ENCODE data around the gene RAP1B. TPM values are rescaled to one million over a fixed set of nuclear protein-coding genes. Genes with fewer than 3 reads are reported as not detected.

Gene RAP1B
- total and polyA plus RNA-seq, 2 of the 13 experiments (the other 11 are each of a cell fraction or from before 2014, with no cell fraction given): 71.1 to 92.7 TPM

DNA sequence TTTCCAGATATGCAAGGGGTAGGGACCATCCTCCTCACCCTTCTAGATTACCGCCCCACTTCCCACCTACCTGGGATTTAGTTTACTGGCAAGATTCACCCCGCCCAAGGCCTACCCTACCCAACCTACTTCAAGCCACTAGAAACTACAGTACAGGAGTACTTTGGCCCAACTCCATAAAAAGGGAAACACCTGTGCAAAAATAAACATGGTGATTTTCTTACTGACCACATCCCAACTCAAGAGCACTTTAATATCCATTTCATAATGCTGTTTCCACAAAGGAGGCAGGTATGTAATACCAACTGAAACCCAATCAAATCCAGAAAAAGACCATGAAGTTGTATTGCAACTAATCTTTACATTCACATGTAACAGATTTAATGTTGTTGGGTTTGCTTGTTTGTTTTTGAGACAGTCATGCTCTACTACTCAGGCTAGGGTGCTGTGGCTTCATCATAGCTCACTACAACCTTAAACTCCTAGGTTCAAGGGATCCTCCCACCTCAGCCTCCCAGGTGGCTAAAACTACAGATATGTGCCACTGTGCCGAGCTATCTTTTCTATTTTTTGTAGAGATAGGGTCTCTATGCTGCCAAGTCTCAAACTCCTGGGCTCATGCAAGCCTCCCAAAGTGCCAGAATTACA lies 41.7 kb upstream of the RAP1B start:
- BruUV-seq (replicated peaks): no TSS peak
- TF ChIP-seq RXRB (CRISPR knock-in tag; IDR thresholded peaks at IDR 0.05; ENCODE audit: borderline replicate concordance) (no peak), ZNF749 (CRISPR knock-in tag; IDR thresholded peaks at IDR 0.05; ENCODE audit: borderline replicate concordance) (no peak), MED1 (CRISPR knock-in tag; IDR thresholded peaks at IDR 0.05) (no peak), ZNF83 (CRISPR knock-in tag; IDR thresholded peaks at IDR 0.05; ENCODE audit: borderline replicate concordance) (no peak), NFKBIZ (CRISPR knock-in tag; IDR thresholded peaks at IDR 0.05) (no peak)
- TF ChIP-seq, protein P1, sequence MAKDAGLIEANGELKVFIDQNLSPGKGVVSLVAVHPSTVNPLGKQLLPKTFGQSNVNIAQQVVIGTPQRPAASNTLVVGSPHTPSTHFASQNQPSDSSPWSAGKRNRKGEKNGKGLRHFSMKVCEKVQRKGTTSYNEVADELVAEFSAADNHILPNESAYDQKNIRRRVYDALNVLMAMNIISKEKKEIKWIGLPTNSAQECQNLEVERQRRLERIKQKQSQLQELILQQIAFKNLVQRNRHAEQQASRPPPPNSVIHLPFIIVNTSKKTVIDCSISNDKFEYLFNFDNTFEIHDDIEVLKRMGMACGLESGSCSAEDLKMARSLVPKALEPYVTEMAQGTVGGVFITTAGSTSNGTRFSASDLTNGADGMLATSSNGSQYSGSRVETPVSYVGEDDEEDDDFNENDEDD (CRISPR knock-in tag; IDR thresholded peaks at IDR 0.05; ENCODE audit: borderline replicate concordance): no peak
- Histone ChIP-seq H3K9me3 (ENCODE audit: low read length) (no peaks in the 10 kb centered on the region), H3K36me3 (replicated peaks in 1 of 2; ENCODE audit: control insufficient read depth in 1 of 2, insufficient read depth in 2 of 2, low read length in 2 of 2) (no peaks in the 10 kb centered on the region), H3K27ac (ENCODE audit: extremely low read length, insufficient read depth, low read length) (no peak overlapping the region), H3K4me3 (replicated peaks in 1 of 3; ENCODE audit: insufficient read depth in 1 of 3, low read depth in 2 of 3, low read length in 3 of 3) (no peak overlapping the region), H2AFZ (ENCODE audit: low read length) (no peak overlapping the region), H3K79me2 (ENCODE audit: insufficient read depth, low read length) (no peaks in the 10 kb centered on the region), H3K4me1 (ENCODE audit: insufficient read depth, low read length) (no peaks in the 10 kb centered on the region), H3K9ac (ENCODE audit: insufficient read depth, low read depth, low read length) (no peak overlapping the region), H4K20me1 (ENCODE audit: insufficient read depth, low read length) (no peaks in the 10 kb centered on the region), H3K4me2 (ENCODE audit: low read depth, low read length) (no peak overlapping the region), H3K27me3 (ENCODE audit: control insufficient read depth in 1 of 2, insufficient read depth in 2 of 2, low read length in 2 of 2) (no peaks in the 10 kb centered on the region)
- DNase-seq (ENCODE audit: low spot score) (no peak), FAIRE-seq (no peak), ATAC-seq (no peak)
- 82% methylated on average over 3 of the region's 3 CpGs for WGBS (ENCODE audit: low lambda C conversion rate)
- ChIA-PET CTCF (ENCODE audit: low intra/inter-chr PET ratio, low total read pairs) (no interaction called here), POLR2A (no interaction called here)
- intact Hi-C loops (cut with micrococcal nuclease; ENCODE audit: unreplicated experiment): no loop called here
- in situ Hi-C loops (cut with HindIII; ENCODE audit: extremely low pct_ligation_motif_present, low pct_unique_long_range_greater_than_20kb): no loop called here

DNA sequence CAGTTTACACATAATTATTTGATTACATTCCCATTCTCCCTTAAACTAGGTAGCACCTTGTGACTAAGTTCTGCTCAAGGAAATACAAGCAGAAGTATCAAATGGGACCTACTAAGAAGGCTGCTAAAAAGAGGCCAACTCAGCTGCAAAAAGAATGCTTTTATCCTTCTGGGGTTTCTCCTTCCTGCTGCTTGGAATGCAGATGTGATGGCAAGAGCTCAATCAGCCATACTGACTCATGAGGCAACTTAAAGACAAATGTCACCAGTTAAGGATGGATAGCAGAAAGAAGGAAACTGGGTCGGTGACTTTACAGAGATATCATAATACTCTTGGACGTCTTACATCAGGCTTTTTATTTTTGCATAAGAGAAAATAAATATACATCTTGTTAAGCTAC lies 38.0 kb upstream of the RAP1B start:
- Histone ChIP-seq H3K4me3 (replicated peaks in 1 of 3; ENCODE audit: insufficient read depth in 1 of 3, low read depth in 2 of 3, low read length in 3 of 3) (no peak overlapping the region), H3K79me2 (ENCODE audit: insufficient read depth, low read length) (no peaks in the 10 kb centered on the region), H3K27ac (ENCODE audit: extremely low read length, insufficient read depth, low read length) (no peak overlapping the region), H3K9ac (ENCODE audit: insufficient read depth, low read depth, low read length) (no peak overlapping the region), H3K9me3 (ENCODE audit: low read length) (no peaks in the 10 kb centered on the region), H3K4me2 (ENCODE audit: low read depth, low read length) (no peak overlapping the region), H4K20me1 (ENCODE audit: insufficient read depth, low read length) (no peaks in the 10 kb centered on the region), H3K27me3 (ENCODE audit: control insufficient read depth in 1 of 2, insufficient read depth in 2 of 2, low read length in 2 of 2) (no peaks in the 10 kb centered on the region), H2AFZ (ENCODE audit: low read length) (no peak overlapping the region), H3K36me3 (replicated peaks in 1 of 2; ENCODE audit: control insufficient read depth in 1 of 2, insufficient read depth in 2 of 2, low read length in 2 of 2) (no peaks in the 10 kb centered on the region), H3K4me1 (ENCODE audit: insufficient read depth, low read length) (no peaks in the 10 kb centered on the region)
- ATAC-seq: no peak
- in situ Hi-C loops (cut with HindIII; ENCODE audit: extremely low pct_ligation_motif_present, low pct_unique_long_range_greater_than_20kb): no loop called here
- no peak for DNase-seq (ENCODE audit: low spot score)
- ChIA-PET POLR2A (no interaction called here), CTCF (ENCODE audit: low intra/inter-chr PET ratio, low total read pairs) (no interaction called here)
- BruUV-seq (replicated peaks): no TSS peak
- intact Hi-C loops (cut with micrococcal nuclease; ENCODE audit: unreplicated experiment): no loop called here
- 1% methylated on average over 2 of the region's 2 CpGs for WGBS (ENCODE audit: low lambda C conversion rate)
- FAIRE-seq: no peak
- TF ChIP-seq, protein P2, sequence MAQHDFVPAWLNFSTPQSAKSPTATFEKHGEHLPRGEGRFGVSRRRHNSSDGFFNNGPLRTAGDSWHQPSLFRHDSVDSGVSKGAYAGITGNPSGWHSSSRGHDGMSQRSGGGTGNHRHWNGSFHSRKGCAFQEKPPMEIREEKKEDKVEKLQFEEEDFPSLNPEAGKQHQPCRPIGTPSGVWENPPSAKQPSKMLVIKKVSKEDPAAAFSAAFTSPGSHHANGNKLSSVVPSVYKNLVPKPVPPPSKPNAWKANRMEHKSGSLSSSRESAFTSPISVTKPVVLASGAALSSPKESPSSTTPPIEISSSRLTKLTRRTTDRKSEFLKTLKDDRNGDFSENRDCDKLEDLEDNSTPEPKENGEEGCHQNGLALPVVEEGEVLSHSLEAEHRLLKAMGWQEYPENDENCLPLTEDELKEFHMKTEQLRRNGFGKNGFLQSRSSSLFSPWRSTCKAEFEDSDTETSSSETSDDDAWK (CRISPR knock-in tag; IDR thresholded peaks at IDR 0.05): no peak
- no peak for TF ChIP-seq ZNF121 (CRISPR knock-in tag; IDR thresholded peaks at IDR 0.05)
- TF ChIP-seq, protein P3, sequence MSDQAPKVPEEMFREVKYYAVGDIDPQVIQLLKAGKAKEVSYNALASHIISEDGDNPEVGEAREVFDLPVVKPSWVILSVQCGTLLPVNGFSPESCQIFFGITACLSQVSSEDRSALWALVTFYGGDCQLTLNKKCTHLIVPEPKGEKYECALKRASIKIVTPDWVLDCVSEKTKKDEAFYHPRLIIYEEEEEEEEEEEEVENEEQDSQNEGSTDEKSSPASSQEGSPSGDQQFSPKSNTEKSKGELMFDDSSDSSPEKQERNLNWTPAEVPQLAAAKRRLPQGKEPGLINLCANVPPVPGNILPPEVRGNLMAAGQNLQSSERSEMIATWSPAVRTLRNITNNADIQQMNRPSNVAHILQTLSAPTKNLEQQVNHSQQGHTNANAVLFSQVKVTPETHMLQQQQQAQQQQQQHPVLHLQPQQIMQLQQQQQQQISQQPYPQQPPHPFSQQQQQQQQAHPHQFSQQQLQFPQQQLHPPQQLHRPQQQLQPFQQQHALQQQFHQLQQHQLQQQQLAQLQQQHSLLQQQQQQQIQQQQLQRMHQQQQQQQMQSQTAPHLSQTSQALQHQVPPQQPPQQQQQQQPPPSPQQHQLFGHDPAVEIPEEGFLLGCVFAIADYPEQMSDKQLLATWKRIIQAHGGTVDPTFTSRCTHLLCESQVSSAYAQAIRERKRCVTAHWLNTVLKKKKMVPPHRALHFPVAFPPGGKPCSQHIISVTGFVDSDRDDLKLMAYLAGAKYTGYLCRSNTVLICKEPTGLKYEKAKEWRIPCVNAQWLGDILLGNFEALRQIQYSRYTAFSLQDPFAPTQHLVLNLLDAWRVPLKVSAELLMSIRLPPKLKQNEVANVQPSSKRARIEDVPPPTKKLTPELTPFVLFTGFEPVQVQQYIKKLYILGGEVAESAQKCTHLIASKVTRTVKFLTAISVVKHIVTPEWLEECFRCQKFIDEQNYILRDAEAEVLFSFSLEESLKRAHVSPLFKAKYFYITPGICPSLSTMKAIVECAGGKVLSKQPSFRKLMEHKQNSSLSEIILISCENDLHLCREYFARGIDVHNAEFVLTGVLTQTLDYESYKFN (CRISPR knock-in tag; conservative IDR thresholded peaks at IDR 0.05): no peak
- TF ChIP-seq ZNF792 (CRISPR knock-in tag; IDR thresholded peaks at IDR 0.05): no peak
- TF ChIP-seq, protein P4, sequence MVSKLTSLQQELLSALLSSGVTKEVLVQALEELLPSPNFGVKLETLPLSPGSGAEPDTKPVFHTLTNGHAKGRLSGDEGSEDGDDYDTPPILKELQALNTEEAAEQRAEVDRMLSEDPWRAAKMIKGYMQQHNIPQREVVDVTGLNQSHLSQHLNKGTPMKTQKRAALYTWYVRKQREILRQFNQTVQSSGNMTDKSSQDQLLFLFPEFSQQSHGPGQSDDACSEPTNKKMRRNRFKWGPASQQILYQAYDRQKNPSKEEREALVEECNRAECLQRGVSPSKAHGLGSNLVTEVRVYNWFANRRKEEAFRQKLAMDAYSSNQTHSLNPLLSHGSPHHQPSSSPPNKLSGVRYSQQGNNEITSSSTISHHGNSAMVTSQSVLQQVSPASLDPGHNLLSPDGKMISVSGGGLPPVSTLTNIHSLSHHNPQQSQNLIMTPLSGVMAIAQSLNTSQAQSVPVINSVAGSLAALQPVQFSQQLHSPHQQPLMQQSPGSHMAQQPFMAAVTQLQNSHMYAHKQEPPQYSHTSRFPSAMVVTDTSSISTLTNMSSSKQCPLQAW (CRISPR knock-in tag; IDR thresholded peaks at IDR 0.05): no peak

Data from HepG2 (cell line).